Measurements from ENCODE around the gene NADSYN1. TPM values are rescaled to one million over a fixed set of nuclear protein-coding genes. Genes with fewer than 3 reads are reported as not detected.

The NADSYN1 gene
- total RNA-seq, 1 donor from 2014 or later, result 55.4 TPM

GRCh38 chr11:71450507-71450906 lies 2.5 kb upstream of the NADSYN1 start:
- no peak for TF ChIP-seq CTCF (IDR thresholded peaks at IDR 0.05)
- H3K4me3 Mint-ChIP-seq (ENCODE audit: unreplicated experiment), result no peak overlapping the region
- H3K27ac Mint-ChIP-seq (ENCODE audit: unreplicated experiment), result no peak overlapping the region
- DNase-seq (ENCODE audit: extremely low spot score, unreplicated experiment), result no peak
- H3K9me3 Mint-ChIP-seq (ENCODE audit: unreplicated experiment), result no peaks in the 10 kb centered on the region
- H3K36me3 Mint-ChIP-seq (ENCODE audit: unreplicated experiment), result peaks cover 10% of the 10 kb centered on the region
- H3K27me3 Mint-ChIP-seq (ENCODE audit: unreplicated experiment), result no peaks in the 10 kb centered on the region
- peaks cover 37% of the 10 kb centered on the region for H3K4me1 Mint-ChIP-seq (ENCODE audit: unreplicated experiment)

GRCh38 chr11:71450939-71451338 lies 2.1 kb upstream of the NADSYN1 start:
- Mint-ChIP-seq H3K4me3 (ENCODE audit: unreplicated experiment) (no peak overlapping the region), H3K27me3 (ENCODE audit: unreplicated experiment) (no peaks in the 10 kb centered on the region), H3K36me3 (ENCODE audit: unreplicated experiment) (peaks cover 9% of the 10 kb centered on the region), H3K4me1 (ENCODE audit: unreplicated experiment) (peaks cover 37% of the 10 kb centered on the region), H3K9me3 (ENCODE audit: unreplicated experiment) (no peaks in the 10 kb centered on the region), H3K27ac (ENCODE audit: unreplicated experiment) (no peak overlapping the region)
- DNase-seq (ENCODE audit: extremely low spot score, unreplicated experiment), result no peak
- TF ChIP-seq CTCF (IDR thresholded peaks at IDR 0.05), result no peak

GRCh38 chr11:71451596-71452198 lies 1.3 kb upstream of the NADSYN1 start:
- Mint-ChIP-seq H3K9me3 (ENCODE audit: unreplicated experiment) (no peaks in the 10 kb centered on the region), H3K4me3 (ENCODE audit: unreplicated experiment) (peak overlapping the region; percentile 85), H3K4me1 (ENCODE audit: unreplicated experiment) (peaks cover 37% of the 10 kb centered on the region), H3K27ac (ENCODE audit: unreplicated experiment) (peak overlapping the region; percentile 46), H3K36me3 (ENCODE audit: unreplicated experiment) (peaks cover 9% of the 10 kb centered on the region), H3K27me3 (ENCODE audit: unreplicated experiment) (no peaks in the 10 kb centered on the region)
- no peak for TF ChIP-seq CTCF (IDR thresholded peaks at IDR 0.05)
- no peak for DNase-seq (ENCODE audit: extremely low spot score, unreplicated experiment)

- no peak for TF ChIP-seq CTCF (IDR thresholded peaks at IDR 0.05)
- Mint-ChIP-seq H3K4me1 (ENCODE audit: unreplicated experiment) (peaks cover 36% of the 10 kb centered on the region), H3K36me3 (ENCODE audit: unreplicated experiment) (peaks cover 17% of the 10 kb centered on the region), H3K9me3 (ENCODE audit: unreplicated experiment) (no peaks in the 10 kb centered on the region), H3K27ac (ENCODE audit: unreplicated experiment) (peak overlapping the region; percentile 46), H3K27me3 (ENCODE audit: unreplicated experiment) (no peaks in the 10 kb centered on the region), H3K4me3 (ENCODE audit: unreplicated experiment) (peak overlapping the region; percentile 85)
- DNase-seq (ENCODE audit: extremely low spot score, unreplicated experiment), result no peak
Observed at GRCh38 chr11:71452199-71453036, 585 bp upstream of the NADSYN1 start.

GRCh38 chr11:71453918-71454304 lies 908 bp downstream of the NADSYN1 start:
- peaks cover 23% of the 10 kb centered on the region for H3K36me3 Mint-ChIP-seq (ENCODE audit: unreplicated experiment)
- no peak for DNase-seq (ENCODE audit: extremely low spot score, unreplicated experiment)
- peak overlapping the region; percentile 85 for H3K4me3 Mint-ChIP-seq (ENCODE audit: unreplicated experiment)
- H3K9me3 Mint-ChIP-seq (ENCODE audit: unreplicated experiment), result no peaks in the 10 kb centered on the region
- TF ChIP-seq CTCF (IDR thresholded peaks at IDR 0.05), result no peak
- H3K4me1 Mint-ChIP-seq (ENCODE audit: unreplicated experiment), result peaks cover 29% of the 10 kb centered on the region
- H3K27me3 Mint-ChIP-seq (ENCODE audit: unreplicated experiment), result no peaks in the 10 kb centered on the region
- peak overlapping the region; percentile 70 for H3K27ac Mint-ChIP-seq (ENCODE audit: unreplicated experiment)

All from osteocyte (in vitro differentiated cells).